GM12878 (cell line): ENCODE data around the gene NDUFA11. TPM values are rescaled to one million over a fixed set of nuclear protein-coding genes. Genes with fewer than 3 reads are reported as not detected.

Experiments
- ATAC-seq: fragments of 200-7000 bp; cut with Tn5 transposase; 3 replicates; pipeline ENCODE4 v1.9.1; 2020; ENCODE audit warnings: mild to moderate bottlenecking, moderate library complexity
- BruUV-seq: library from RNA; stranded (reverse); fragments of 400-500 nt; replicated peaks from 2 replicates; lab custom pipeline; 2021; lab: Mats Ljungman, UMichigan
- CTCF ChIA-PET: fragments of 300-600 bp; sonication (Branson Sonifier 250); formaldehyde crosslinking; extraction: SDS; loops from one replicate; lab custom pipeline; 2021; ENCODE audit warnings: inconsistent platforms; lab: Yijun Ruan, JAX
- POLR2A ChIA-PET: fragments of 350-600 bp; formaldehyde crosslinking; extraction: SDS; loops from one replicate; lab custom pipeline; 2021; ENCODE audit warnings: inconsistent platforms; lab: Charles Lee
- RAD21 ChIA-PET: fragments of 300-600 bp; sonication (Branson Sonifier 250); formaldehyde crosslinking; loops from one replicate; lab custom pipeline; 2023; ENCODE audit warnings: antibody characterized with exemption; ENCODE audit not compliant: unreplicated experiment; lab: Charles Lee
- SMC1A ChIA-PET: fragments of 300-600 bp; sonication (Branson Sonifier 250); formaldehyde crosslinking; loops from one replicate; lab custom pipeline; 2023; ENCODE audit not compliant: unreplicated experiment, uncharacterized antibody; lab: Charles Lee
- DNase-seq: peaks from one replicate; pipeline ENCODE4 v3.0.0-alpha.2; 2011; ENCODE audit warnings: low read depth, low spot score
- FAIRE-seq: peaks from 3 replicates; lab custom pipeline; 2011; peaks lifted over from hg19 to GRCh38; lab: Jason Lieb, UNC
- H2AFZ ChIP-seq: 2 replicates; pipeline ENCODE4 v1.6.0; 2011; ENCODE audit warnings: low read depth, low read length, control low read depth; ENCODE audit not compliant: control insufficient read depth
- H3K27ac ChIP-seq: 2 replicates; pipeline ENCODE4 v1.5.1; 2011; ENCODE audit warnings: control low read depth; ENCODE audit not compliant: control insufficient read depth, insufficient read depth
- H3K27me3 ChIP-seq, 2 experiments: replicated peaks in 1 of 2; 2 replicates each; pipeline versions ENCODE4 v1.6.0 to v1.6.1; 2011; ENCODE audit warnings: low read length in 1 of 2; ENCODE audit not compliant: control insufficient read depth in 2 of 2, insufficient read depth in 2 of 2
- H3K36me3 ChIP-seq, 2 experiments: 2 replicates each; pipeline ENCODE4 v1.5.1; 2011; ENCODE audit warnings: low read length in 1 of 2; ENCODE audit not compliant: control insufficient read depth in 2 of 2, insufficient read depth in 2 of 2
- H3K4me1 ChIP-seq: 2 replicates; pipeline ENCODE4 v1.6.1; 2011; ENCODE audit warnings: mild to moderate bottlenecking, low read length, moderate library complexity, mixed read lengths; ENCODE audit not compliant: control insufficient read depth, insufficient read depth
- H3K4me2 ChIP-seq: 2 replicates; pipeline ENCODE4 v1.6.0; 2011; ENCODE audit warnings: control low read depth; ENCODE audit not compliant: control insufficient read depth, insufficient read depth
- H3K4me3 ChIP-seq: fragments of 200-600 bp; sonication (generic); 2 replicates; pipeline ENCODE4 v1.5.1; 2016
- H3K79me2 ChIP-seq: 2 replicates; pipeline ENCODE4 v1.6.0; 2011; ENCODE audit warnings: low read length; ENCODE audit not compliant: control insufficient read depth, insufficient read depth
- H3K9ac ChIP-seq: 2 replicates; pipeline ENCODE4 v1.8.0; 2011; ENCODE audit warnings: low read length, control low read depth, mixed read lengths; ENCODE audit not compliant: control insufficient read depth, insufficient read depth
- H3K9me3 ChIP-seq: replicated peaks from 3 replicates; pipeline ENCODE4 v1.5.1; 2011; ENCODE audit warnings: mild to moderate bottlenecking, low read length; ENCODE audit not compliant: control insufficient read depth, insufficient read depth
- H4K20me1 ChIP-seq: 2 replicates; pipeline ENCODE4 v1.6.0; 2011; ENCODE audit not compliant: control insufficient read depth, insufficient read depth
- ZNF622 ChIP-seq: fragments of 450-650 bp; IDR thresholded peaks from 2 replicates; pipeline ENCODE4 v1.6.1; 2017; ENCODE audit warnings: mild to moderate bottlenecking, inconsistent platforms
- WGBS: methylation state at CpG from one replicate; pipeline ENCODE4 v1.1.6; 2016; ENCODE audit warnings: low lambda C conversion rate; ENCODE audit not compliant: insufficient replicate concordance, insufficient coverage; ENCODE audit errors: missing lambda C conversion rate; 5-methylcytosine and 5-hydroxymethylcytosine counted together
- in situ Hi-C: fragments of 300-500 bp; cut with MboI; formaldehyde crosslinking; loops from 9 replicates; pipeline ENCODE4 v1.14.3; 2018; ENCODE audit warnings: mixed read lengths
- intact Hi-C: fragments of 100-400 bp; cut with micrococcal nuclease; formaldehyde crosslinking; loops from one replicate; pipeline ENCODE4 v1.14.2; 2022; ENCODE audit not compliant: unreplicated experiment
- polyA plus RNA-seq, 11 experiments: library from polyadenylated mRNA; depleted of rRNA in 4 of 11; unstranded in 6 of 11; stranded (reverse) in 5 of 11; fragments of >200 nt; fragmentation: Nextera tagmentation in 4 of 11; fragmentation: Illumina TruSeq in 1 of 11; extraction: Ambion mirVana in 4 of 11; extraction: Trizol in 1 of 11; gene quantifications; 1 replicate in 1 of 11; 2 replicates in 10 of 11; pipeline versions ENCODE4 v1.2.1 to v1.2.3, GENCODE V29; 2011 to 2016; ENCODE audit warnings: inconsistent platforms in 2 of 11, missing spikeins in 2 of 11, low read depth in 1 of 11
- total RNA-seq, 4 experiments: library from RNA; depleted of rRNA in 3 of 4; stranded (reverse); fragments of >200 nt in 3 of 4; fragmentation: Illumina TruSeq in 1 of 4; extraction: Trizol in 1 of 4; gene quantifications; 2 replicates each; pipeline versions ENCODE4 v1.2.1 to v1.2.3, GENCODE V29; 2013 to 2021
- TF ChIP-seq, protein P1 (sequence below): fragments of 450-650 bp; conservative IDR thresholded peaks from 2 replicates; pipeline ENCODE4 v1.6.1; 2017; ENCODE audit warnings: mild to moderate bottlenecking, moderate library complexity
- TF ChIP-seq, protein P2 (sequence below): fragments of 450-650 bp; IDR thresholded peaks from 2 replicates; pipeline ENCODE4 v1.6.1; 2017; ENCODE audit warnings: mild to moderate bottlenecking, moderate library complexity

NDUFA11 gene
- total and polyA plus RNA-seq, 10 of the 15 experiments (the other 5 are each of a cell fraction or from before 2014, with no cell fraction given) = 108 to 600 (median 289) TPM

DNA sequence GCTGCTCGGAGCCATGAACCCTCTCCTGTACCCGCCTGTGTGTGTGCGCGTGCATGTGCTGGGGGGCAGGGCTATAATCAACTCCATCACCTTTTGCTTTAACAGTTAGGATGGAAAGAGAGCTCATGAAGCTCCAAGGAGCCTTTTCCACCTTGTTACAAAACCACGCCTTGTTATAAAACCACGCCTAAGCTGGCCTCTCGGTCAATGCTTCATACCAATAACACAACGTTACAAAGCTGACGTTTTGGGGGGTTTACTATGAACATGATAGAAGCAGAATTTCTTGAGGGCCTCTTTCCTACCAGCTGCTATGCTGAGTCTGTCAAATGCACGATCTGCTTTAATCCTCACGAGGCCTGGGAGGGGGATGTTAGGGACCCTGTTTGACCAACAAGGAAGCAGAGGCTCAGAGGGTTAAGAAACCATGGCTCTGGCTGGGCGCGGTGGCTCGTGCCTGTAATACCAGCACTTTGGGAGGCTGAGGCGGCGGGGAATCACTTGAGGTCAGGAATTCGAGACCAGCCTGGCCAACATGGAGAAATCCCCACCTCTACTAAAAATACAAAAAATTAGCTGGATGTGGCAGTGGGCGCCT is 22.3 kb upstream of the NDUFA11 start:
- ChIA-PET CTCF (interaction anchor here (0.6 kb wide), 2 partner anchors 15 to 23 kb away, joined by 3 read pairs; no protein-coding TSS in a partner anchor), POLR2A (no interaction called here), RAD21 (no interaction called here), SMC1A (interaction anchor here (0.6 kb wide), 1 partner anchor 122 kb away, joined by 4 read pairs; the partner anchor contains the start of gene NRTN)
- no peak overlapping the region for H3K4me3 ChIP-seq
- H3K9ac ChIP-seq = no peak overlapping the region
- in situ Hi-C loops (no loop called here), intact Hi-C loops (no loop called here)
- ATAC-seq (no peak), FAIRE-seq (no peak), DNase-seq (no peak)
- TF ChIP-seq ZNF622 = no peak
- TF ChIP-seq, protein P1, sequence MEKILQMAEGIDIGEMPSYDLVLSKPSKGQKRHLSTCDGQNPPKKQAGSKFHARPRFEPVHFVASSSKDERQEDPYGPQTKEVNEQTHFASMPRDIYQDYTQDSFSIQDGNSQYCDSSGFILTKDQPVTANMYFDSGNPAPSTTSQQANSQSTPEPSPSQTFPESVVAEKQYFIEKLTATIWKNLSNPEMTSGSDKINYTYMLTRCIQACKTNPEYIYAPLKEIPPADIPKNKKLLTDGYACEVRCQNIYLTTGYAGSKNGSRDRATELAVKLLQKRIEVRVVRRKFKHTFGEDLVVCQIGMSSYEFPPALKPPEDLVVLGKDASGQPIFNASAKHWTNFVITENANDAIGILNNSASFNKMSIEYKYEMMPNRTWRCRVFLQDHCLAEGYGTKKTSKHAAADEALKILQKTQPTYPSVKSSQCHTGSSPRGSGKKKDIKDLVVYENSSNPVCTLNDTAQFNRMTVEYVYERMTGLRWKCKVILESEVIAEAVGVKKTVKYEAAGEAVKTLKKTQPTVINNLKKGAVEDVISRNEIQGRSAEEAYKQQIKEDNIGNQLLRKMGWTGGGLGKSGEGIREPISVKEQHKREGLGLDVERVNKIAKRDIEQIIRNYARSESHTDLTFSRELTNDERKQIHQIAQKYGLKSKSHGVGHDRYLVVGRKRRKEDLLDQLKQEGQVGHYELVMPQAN = no peak
- no peaks in the 10 kb centered on the region for H3K9me3 ChIP-seq
- no peak overlapping the region for H3K4me2 ChIP-seq
- no peak overlapping the region for H2AFZ ChIP-seq
- no peaks in the 10 kb centered on the region for H3K79me2 ChIP-seq
- H3K4me1 ChIP-seq = peaks cover 15% of the 10 kb centered on the region
- no TSS peak for BruUV-seq
- peaks cover 30 to 52% of the 10 kb centered on the region in 2 experiments for H3K36me3 ChIP-seq
- no peak overlapping the region for H3K27ac ChIP-seq
- WGBS = 96% methylated on average over 18 of the region's 18 CpGs
- no peaks in the 10 kb centered on the region for H4K20me1 ChIP-seq
- H3K27me3 ChIP-seq = no peaks in the 10 kb centered on the region

DNA sequence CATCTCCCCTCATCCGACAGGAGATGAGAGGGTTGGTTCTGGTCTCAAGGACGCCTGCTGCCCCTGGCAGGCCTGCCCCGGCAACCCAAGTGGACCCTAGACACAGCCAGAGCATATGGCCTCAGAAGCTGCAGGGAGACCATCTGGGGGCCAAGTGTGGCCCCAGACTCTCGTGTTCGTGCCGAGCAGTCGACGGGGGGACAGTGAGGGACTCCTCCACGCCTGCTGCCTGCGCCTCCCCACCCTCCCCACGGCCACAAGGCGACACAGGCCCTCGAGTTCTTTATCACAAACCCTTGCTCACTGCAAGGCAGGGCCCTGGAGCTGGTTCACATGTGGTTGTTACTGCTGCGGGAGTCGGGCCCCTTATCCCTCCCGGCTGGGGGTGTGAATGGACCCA is 19.8 kb upstream of the NDUFA11 start:
- H3K27ac ChIP-seq = no peak overlapping the region
- DNase-seq = no peak
- ATAC-seq = no peak
- peaks cover 13% of the 10 kb centered on the region for H3K4me1 ChIP-seq
- intact Hi-C loops = no loop called here
- FAIRE-seq = no peak
- 96% methylated on average over 14 of the region's 16 CpGs for WGBS
- no peaks in the 10 kb centered on the region for H3K27me3 ChIP-seq
- in situ Hi-C loops = no loop called here
- SMC1A ChIA-PET = no interaction called here
- H4K20me1 ChIP-seq = no peaks in the 10 kb centered on the region
- BruUV-seq = no TSS peak
- TF ChIP-seq, protein P2, sequence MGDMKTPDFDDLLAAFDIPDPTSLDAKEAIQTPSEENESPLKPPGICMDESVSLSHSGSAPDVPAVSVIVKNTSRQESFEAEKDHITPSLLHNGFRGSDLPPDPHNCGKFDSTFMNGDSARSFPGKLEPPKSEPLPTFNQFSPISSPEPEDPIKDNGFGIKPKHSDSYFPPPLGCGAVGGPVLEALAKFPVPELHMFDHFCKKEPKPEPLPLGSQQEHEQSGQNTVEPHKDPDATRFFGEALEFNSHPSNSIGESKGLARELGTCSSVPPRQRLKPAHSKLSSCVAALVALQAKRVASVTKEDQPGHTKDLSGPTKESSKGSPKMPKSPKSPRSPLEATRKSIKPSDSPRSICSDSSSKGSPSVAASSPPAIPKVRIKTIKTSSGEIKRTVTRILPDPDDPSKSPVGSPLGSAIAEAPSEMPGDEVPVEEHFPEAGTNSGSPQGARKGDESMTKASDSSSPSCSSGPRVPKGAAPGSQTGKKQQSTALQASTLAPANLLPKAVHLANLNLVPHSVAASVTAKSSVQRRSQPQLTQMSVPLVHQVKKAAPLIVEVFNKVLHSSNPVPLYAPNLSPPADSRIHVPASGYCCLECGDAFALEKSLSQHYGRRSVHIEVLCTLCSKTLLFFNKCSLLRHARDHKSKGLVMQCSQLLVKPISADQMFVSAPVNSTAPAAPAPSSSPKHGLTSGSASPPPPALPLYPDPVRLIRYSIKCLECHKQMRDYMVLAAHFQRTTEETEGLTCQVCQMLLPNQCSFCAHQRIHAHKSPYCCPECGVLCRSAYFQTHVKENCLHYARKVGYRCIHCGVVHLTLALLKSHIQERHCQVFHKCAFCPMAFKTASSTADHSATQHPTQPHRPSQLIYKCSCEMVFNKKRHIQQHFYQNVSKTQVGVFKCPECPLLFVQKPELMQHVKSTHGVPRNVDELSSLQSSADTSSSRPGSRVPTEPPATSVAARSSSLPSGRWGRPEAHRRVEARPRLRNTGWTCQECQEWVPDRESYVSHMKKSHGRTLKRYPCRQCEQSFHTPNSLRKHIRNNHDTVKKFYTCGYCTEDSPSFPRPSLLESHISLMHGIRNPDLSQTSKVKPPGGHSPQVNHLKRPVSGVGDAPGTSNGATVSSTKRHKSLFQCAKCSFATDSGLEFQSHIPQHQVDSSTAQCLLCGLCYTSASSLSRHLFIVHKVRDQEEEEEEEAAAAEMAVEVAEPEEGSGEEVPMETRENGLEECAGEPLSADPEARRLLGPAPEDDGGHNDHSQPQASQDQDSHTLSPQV = no peak
- H2AFZ ChIP-seq = no peak overlapping the region
- POLR2A ChIA-PET = no interaction called here
- CTCF ChIA-PET = no interaction called here
- no peaks in the 10 kb centered on the region for H3K79me2 ChIP-seq
- H3K9ac ChIP-seq = no peak overlapping the region
- no peak overlapping the region for H3K4me3 ChIP-seq
- H3K4me2 ChIP-seq = no peak overlapping the region
- RAD21 ChIA-PET = no interaction called here
- no peaks in the 10 kb centered on the region for H3K9me3 ChIP-seq
- H3K36me3 ChIP-seq = peaks cover 23 to 52% of the 10 kb centered on the region in 2 experiments
